NCI-H748 (cell line): Measurements from ENCODE around the gene RNF25.

Experiments
- DNase-seq: peaks from one replicate; lab custom pipeline; 2025; ENCODE audit not compliant: unreplicated experiment; lab: John Stamatoyannopoulos, UW

The RNF25 gene

GRCh38 chr2:218631837-218632236 lies 40.0 kb downstream of the RNF25 start:
- DNase-seq, result no peak

- DNase-seq, result no peak
Measured at GRCh38 chr2:218627939-218628338, 43.9 kb downstream of the RNF25 start.

- no peak for DNase-seq
Measured at GRCh38 chr2:218626369-218626768, 45.4 kb downstream of the RNF25 start.

GRCh38 chr2:218623366-218623705 lies 48.5 kb downstream of the RNF25 start:
- DNase-seq, result no peak

- DNase-seq, result no peak
Measured at GRCh38 chr2:218622606-218623365, 49.0 kb downstream of the RNF25 start.

- no peak for DNase-seq
Measured at GRCh38 chr2:218621007-218621406, 50.8 kb downstream of the RNF25 start.

GRCh38 chr2:218618102-218618860 lies 53.5 kb downstream of the RNF25 start:
- DNase-seq, result no peak

GRCh38 chr2:218615868-218616315 lies 55.9 kb downstream of the RNF25 start:
- no peak for DNase-seq
